Activated naive CD8-positive, alpha-beta T cell (primary cell): ENCODE data around the gene PDE6B.

Experiments used
- H3K27ac Mint-ChIP-seq: one replicate; pipeline ENCODE4 v1.8.0; 2021; ENCODE audit warnings: mixed read lengths
- H3K27me3 Mint-ChIP-seq: one replicate; pipeline ENCODE4 v1.8.0; 2021; ENCODE audit warnings: mixed read lengths
- H3K36me3 Mint-ChIP-seq: one replicate; pipeline ENCODE4 v1.8.0; 2021; ENCODE audit warnings: mixed read lengths
- H3K4me1 Mint-ChIP-seq: one replicate; pipeline ENCODE4 v1.8.0; 2021; ENCODE audit warnings: low read depth, mixed read lengths
- H3K4me3 Mint-ChIP-seq: one replicate; pipeline ENCODE4 v1.8.0; 2021; ENCODE audit warnings: mild to moderate bottlenecking, mixed read lengths
- H3K9me3 Mint-ChIP-seq: one replicate; pipeline ENCODE4 v1.8.0; 2021; ENCODE audit warnings: low read depth, mixed read lengths

The PDE6B gene

DNA sequence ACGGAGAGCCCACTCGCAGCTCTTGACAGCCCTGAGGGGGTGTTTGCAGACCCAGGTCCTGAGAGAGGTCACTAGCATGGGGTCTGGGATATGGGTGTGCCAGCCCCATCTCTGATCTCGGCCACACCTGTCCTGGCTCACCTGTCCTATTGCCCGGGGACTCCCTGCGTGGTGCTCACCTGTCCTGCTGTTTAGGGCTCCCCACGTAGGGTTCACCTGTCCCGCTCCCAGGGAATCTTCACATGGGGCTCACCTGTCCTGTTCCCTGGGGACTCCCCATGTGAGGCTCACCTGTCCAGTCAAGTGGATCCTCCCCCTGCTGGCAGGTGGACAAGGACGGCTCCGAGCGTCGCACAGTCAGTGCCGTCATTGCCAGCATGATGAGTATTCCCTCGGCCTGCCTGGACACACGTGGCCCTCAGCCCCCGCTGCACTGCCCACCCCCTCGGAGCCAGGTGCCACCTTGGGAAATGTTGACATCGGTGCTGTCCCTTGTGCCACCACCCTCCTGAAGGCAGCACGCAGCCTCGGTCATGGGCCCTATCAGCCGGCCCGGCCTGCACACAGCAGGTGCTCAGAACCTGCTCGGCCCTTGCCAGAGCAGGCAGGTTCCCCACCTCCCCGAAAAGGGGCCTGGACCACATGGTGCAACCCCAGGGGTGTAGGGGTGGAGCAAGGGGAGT, 57.3 kb downstream of the PDE6B start:
- peaks cover 3% of the 10 kb centered on the region for H3K4me1 Mint-ChIP-seq
- peaks cover 5% of the 10 kb centered on the region for H3K27me3 Mint-ChIP-seq
- peak overlapping the region; percentile 7 for H3K4me3 Mint-ChIP-seq
- no peaks in the 10 kb centered on the region for H3K36me3 Mint-ChIP-seq
- no peak overlapping the region for H3K27ac Mint-ChIP-seq
- H3K9me3 Mint-ChIP-seq = no peaks in the 10 kb centered on the region

DNA sequence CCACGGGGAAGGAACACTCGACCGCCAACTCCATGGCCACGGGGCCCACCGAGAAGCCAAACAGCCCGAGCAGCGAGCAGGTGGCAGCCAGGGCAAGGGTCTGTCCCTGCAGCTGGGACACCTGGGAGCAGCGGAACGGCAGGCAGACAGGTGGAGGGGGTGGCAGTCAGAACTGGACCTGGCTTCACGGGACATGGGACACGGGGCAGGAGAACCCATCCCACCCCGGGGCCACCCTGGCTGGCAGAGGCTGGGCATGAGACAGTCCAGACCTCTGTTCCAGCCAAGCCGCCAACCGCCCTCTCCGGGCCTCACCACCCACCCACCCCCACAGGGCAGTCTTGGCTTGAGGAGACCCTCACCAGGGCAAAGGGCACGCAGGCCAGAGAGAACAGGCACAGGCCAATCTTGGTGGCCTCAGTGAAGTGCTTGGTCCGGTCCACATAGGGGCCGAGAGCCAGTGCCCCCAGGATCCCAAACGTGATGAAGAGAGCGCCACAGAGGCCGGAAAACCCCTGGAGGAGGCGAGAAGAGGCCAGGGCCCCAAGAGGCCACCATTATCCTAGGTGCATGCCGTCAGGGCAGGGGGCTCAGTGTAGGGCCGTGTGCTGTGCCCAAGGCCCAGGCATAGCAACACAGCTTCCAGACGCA, 58.0 kb downstream of the PDE6B start:
- Mint-ChIP-seq H3K4me3 (no peak overlapping the region), H3K4me1 (peaks cover 4% of the 10 kb centered on the region), H3K27ac (no peak overlapping the region), H3K36me3 (no peaks in the 10 kb centered on the region), H3K27me3 (peaks cover 6% of the 10 kb centered on the region), H3K9me3 (no peaks in the 10 kb centered on the region)

DNA sequence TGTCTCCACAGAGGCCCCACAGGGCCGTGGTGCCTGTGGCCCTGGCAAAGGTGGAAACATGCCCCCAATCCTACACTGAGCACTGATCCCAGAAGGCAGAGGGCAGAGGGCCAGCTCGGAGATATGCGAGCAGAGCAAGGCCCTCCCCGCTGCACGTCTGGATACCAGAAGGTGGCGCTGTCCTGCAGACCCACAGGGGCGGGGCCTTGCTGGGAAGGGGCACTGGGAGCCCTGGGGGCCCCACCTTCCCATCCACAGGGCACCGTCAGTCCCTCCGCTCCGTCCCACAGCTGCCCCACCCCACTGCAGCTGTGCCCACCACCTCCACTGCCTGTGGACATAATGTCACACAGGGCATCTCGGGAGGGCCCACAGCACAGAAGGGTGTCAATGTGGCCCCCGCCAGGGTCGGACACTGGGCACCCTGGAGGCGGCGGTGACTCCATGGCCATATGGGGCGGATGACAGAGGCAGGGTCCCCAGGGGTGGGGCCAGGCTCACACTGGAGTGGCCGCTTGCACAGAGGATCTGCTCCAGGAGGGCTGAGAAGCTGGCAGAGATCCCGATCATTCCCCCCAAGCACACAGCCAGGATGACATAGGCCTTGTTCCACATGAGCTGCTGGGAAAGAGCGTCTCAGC, 58.7 kb downstream of the PDE6B start:
- peaks cover 4% of the 10 kb centered on the region for H3K4me1 Mint-ChIP-seq
- H3K27me3 Mint-ChIP-seq = peaks cover 6% of the 10 kb centered on the region
- H3K4me3 Mint-ChIP-seq = no peak overlapping the region
- H3K9me3 Mint-ChIP-seq = no peaks in the 10 kb centered on the region
- no peak overlapping the region for H3K27ac Mint-ChIP-seq
- no peaks in the 10 kb centered on the region for H3K36me3 Mint-ChIP-seq

DNA sequence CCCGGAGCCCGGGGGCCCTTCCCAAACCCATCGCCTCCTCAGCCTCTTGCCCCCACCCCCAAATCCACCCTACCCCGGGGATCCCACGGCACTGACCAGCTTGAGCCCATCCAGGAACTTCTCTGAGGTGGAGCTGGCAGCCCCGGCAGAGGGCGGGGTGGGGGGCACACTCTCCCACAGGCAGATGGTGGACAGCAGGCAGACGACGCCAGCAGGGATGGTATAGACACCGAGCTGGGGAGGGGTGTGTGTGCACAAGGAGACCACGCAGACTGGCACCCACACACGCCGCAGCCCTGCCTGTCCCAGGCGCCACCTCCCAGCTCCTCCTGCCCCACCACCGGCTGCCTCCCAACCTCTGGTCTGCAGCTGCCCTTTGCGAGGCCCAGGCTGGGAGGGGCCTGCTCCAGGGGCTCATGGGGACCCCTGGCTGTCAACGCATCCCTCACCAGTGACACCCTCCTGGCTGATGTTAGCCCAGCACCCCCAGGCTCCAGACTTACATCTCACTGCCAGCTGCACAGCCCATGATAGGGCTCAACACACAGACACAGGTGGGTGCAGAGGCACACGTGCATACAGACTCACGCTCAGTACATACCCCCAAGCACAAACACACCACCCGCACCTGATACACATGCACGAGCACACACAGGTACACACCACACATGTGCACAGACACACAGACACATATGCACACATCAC, 59.4 kb downstream of the PDE6B start:
- Mint-ChIP-seq H3K9me3 (no peaks in the 10 kb centered on the region), H3K27me3 (peaks cover 6% of the 10 kb centered on the region), H3K4me1 (peaks cover 4% of the 10 kb centered on the region), H3K4me3 (no peak overlapping the region), H3K27ac (no peak overlapping the region), H3K36me3 (no peaks in the 10 kb centered on the region)

DNA sequence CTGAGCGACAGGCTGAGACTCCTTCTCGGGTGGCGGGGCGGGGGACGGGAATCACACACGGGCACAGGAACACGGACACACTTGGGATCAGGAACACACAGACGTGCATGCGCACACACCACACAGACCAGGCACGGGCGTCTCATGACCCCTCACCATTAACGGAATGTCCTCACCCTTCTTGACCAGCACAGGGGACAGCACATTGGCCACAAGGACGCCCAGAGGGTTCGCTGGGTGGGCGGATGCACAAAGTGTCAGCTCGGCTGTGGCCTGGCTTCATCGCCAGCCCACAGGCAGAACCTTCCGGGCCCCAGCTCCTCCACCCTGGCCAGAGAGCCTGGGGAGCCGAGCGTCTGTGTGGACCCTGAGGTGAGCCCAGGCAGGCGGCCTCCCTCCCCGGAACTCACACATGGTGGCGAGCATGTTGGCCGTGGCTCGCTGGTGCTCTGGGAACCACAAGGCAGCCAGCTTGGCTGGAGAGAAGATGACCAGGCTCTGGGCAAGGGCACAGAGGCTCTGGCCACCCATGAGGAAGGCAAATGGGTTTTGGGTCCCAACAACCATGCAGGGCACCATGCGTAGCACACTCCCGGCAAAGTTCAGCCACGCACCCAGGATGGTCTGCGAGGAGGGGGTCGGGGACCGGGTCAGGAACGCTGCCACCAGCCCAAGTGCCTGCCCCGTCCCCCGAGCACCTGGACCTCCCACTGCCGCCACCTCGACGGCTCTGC, 60.5 kb downstream of the PDE6B start:
- no peaks in the 10 kb centered on the region for H3K36me3 Mint-ChIP-seq
- no peak overlapping the region for H3K27ac Mint-ChIP-seq
- H3K4me3 Mint-ChIP-seq = no peak overlapping the region
- no peaks in the 10 kb centered on the region for H3K9me3 Mint-ChIP-seq
- peaks cover 9% of the 10 kb centered on the region for H3K27me3 Mint-ChIP-seq
- H3K4me1 Mint-ChIP-seq = peaks cover 4% of the 10 kb centered on the region

DNA sequence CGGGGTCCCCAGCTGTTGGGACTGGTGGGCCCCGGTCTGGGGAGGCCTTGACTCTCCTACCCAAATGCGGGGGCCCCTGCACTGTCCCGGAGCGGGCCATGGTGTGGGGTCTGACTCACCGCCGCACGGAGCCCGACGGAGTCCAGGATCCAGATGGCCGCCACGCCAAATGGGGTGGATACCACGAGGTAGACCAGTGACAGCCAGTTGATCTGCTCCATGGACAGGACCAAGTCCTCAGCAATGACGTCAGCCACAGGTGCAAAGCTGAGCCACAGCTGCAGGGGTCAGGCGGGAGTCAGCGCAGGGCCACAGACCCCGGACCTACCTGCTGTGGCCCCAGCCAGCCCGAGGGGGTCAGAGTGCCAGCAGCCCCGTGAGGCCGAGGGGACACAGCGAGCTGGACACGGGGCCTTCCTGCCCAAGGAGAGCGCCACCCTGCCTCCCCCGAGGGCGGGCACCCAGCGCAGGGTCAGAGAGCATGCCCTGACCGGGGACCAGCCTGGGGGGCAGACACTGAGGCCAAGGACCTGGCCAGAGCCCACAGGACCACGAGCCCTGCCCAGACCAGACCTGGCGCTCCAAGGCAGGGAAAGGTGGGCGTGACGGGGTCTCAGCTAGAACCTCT, 61.2 kb downstream of the PDE6B start:
- Mint-ChIP-seq H3K27ac (no peak overlapping the region), H3K9me3 (no peaks in the 10 kb centered on the region), H3K4me1 (peaks cover 4% of the 10 kb centered on the region), H3K36me3 (no peaks in the 10 kb centered on the region), H3K4me3 (no peak overlapping the region), H3K27me3 (peaks cover 9% of the 10 kb centered on the region)

DNA sequence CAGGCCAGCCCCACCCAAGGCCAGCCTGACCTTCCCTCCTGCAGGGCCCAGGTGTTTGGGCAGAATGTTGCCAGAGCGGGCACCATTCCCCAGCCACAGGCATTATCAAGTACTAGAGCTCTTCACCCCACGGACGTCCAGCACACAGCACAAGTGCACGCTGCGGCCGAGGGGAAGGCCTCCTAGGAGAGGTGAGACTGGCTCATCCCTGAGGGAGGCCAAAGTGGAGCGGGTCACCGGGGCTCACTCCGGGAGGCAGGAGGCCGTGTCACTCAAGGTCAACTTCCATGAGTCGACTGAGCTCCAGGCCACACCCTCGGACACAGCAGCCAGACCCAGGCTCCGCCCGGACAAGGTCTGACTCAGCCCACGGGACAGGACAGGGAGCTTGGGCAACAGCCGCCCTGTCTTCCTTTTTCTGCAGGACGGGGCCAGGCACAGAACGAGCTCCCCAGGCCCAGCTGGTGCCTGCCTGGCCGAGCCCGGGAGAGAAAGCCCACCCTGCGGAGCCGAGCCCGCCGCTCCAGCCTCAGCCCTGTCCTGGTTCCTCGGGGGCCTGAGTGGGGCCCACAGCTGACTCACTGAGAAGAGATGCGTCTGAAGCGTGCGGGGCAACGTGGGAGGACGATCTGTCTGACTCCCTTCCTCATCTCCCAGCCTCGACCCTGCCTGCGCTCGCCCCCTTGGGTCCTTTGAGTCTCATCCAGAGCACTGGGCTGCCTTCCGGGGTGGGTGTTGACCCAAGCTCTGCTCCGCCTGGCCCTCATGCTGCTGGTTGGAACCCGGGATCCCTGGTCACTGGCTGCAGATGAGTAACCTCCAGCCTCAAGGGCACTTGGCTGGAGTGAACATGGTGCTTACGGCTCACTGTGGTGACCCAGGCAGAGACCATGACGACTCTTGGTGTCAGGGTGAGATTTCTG, 61.9 kb downstream of the PDE6B start:
- H3K27ac Mint-ChIP-seq = no peak overlapping the region
- H3K27me3 Mint-ChIP-seq = peaks cover 9% of the 10 kb centered on the region
- H3K4me3 Mint-ChIP-seq = no peak overlapping the region
- H3K4me1 Mint-ChIP-seq = peaks cover 4% of the 10 kb centered on the region
- H3K36me3 Mint-ChIP-seq = no peaks in the 10 kb centered on the region
- H3K9me3 Mint-ChIP-seq = no peaks in the 10 kb centered on the region

DNA sequence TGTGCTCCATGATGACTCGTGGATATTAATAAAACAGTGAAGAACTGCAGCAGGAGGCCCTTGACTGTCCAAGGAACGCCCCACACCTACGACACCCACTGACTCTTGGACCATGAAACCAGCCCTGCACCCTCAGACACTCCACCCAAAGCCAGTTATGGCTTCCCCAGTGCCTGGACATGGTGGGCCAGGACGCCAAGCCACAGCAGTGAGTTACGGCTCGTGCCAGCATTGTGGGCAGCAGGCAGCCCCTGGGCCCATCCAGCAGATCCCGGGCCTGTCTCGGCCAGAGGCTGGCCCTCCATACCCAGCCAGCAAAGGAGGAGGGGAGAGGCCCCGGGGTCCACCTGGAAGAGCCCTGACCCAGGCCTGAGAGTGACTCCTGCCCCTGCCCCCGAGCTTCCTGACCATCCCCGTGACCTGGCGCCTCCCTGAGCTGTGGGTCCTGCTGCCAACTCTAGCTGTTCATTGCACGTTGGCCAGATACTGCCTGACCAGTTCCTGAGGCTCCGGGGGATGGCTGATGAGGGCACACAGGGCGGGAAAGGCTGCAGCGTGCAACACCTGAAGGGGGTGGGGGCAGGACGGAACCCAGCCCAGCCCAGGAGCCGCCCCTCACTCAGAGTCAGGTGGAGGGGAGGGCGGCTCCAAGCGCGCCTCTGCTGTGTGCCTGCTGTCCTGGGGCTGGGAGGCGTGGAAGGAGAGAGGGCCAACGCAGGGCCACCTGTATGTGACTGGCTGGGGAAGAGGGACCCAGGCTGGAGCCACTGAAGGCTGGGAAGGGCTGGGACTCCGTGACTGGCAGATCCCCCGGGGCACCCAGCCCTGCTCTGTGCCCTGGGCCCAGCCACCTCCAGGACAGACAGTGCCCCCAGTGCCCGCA, 62.8 kb downstream of the PDE6B start:
- H3K4me1 Mint-ChIP-seq = peaks cover 4% of the 10 kb centered on the region
- H3K27ac Mint-ChIP-seq = no peak overlapping the region
- no peak overlapping the region for H3K4me3 Mint-ChIP-seq
- H3K27me3 Mint-ChIP-seq = peaks cover 9% of the 10 kb centered on the region
- H3K36me3 Mint-ChIP-seq = no peaks in the 10 kb centered on the region
- H3K9me3 Mint-ChIP-seq = no peaks in the 10 kb centered on the region

DNA sequence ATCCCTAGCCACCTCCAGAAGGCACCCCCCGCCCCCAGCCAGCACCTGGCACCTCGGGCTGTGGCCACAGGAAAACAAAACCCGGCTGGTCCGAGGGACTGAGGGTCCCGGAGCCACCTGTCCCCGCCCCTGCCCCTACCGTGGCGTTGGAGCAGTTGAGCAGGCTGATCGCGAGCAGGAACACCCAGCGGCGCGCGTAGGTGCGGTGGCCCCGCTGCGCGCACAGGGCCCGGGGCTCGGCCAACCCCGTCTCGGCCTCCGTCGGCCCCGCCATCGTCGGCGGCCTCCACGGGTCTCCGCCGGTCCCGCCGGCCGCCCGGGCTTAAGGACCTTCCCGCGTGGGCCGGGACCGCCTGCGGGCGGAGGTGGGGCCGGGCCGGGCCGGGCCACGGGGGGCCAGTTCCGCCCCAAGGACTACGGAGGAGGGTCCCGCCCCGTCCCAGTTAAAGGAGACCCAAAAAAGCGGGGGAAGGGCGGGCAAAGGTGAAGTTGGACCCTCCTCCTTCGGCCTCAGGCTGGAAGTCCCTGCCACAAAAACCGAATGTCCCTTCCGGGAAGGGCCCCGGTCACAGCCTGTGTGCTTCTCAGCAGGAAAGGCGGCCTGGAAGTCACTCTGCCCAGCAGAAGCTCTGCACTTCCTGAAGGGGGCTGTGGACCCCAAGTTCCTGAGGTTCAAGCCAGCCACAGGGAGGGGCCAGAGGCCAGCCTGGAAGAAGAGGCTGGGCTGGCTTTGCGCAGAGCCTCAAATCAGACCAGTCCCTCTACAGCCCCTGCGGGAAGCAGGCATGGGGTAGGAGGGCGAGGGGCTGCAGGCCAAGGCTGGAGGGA, 63.7 kb downstream of the PDE6B start, which contains the start of gene SLC49A3:
SLC49A3 (minus strand) TSS at position 298 of the 828 bp plus-strand sequence; CDS start at position 274, 24 bp downstream.
- Mint-ChIP-seq H3K9me3 (no peaks in the 10 kb centered on the region), H3K27me3 (peaks cover 12% of the 10 kb centered on the region), H3K36me3 (no peaks in the 10 kb centered on the region), H3K27ac (no peak within 1 kb of the TSS), H3K4me3 (no peak within 1 kb of the TSS), H3K4me1 (peaks cover 4% of the 10 kb centered on the region)

DNA sequence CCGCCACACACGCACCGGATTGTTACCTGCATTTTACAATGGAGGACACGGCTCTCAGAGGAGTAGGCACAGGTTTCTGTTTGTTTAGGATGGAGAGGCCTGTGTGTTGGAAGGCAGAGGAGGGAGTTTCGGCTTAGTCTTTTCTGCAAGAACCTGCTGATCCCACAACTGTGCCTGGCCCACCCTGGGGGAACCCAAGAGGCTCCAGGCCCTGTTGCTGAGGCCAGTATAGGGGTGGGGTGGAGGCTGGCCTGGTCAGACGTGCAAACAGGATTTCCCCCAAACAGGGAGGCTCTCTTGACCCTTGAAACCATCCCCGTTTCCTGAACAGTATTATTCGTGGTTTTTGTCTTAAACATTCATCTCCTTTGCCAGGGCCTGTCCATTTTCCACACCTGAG, 64.3 kb downstream of the PDE6B start:
- Mint-ChIP-seq H3K27ac (no peak overlapping the region), H3K4me1 (peaks cover 4% of the 10 kb centered on the region), H3K36me3 (no peaks in the 10 kb centered on the region), H3K9me3 (no peaks in the 10 kb centered on the region), H3K4me3 (no peak overlapping the region), H3K27me3 (peaks cover 14% of the 10 kb centered on the region)

DNA sequence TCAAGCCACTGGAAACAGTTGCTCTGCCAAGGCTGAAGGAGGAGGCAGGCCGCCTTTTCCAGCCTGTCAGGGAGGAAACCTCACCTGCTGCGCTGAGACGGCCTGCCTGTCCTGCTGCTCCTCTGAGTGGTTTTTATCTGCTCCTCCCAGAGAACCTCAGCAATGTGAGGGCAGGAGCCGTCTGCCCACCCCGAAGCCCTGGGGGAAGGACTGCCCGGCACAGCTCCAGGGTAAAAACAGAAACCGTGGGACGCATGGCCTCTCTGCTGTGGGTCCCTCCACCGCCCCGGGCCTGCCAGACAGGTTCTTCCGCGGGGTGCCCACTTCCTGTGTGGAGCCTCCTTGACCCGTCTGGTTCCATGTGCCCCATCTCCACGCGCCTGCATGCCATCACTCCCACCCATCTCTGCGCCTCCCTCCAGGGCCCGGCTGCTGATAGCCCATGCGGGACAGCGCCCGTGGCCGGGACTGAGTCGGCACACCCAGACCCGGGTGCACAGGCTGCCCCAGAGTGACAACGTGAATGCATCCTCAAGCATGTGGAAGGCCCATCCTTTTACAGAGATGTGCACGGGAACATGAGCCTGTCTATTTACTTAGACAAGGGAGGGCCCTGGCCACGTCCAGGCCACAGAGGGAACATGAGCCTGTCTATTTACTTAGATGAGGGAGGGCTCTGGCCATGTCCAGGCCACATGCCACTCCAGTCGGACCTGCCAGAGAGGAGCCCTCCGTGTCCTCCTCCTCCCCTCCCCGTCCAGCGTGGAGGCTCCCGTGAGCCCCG, 67.6 kb downstream of the PDE6B start:
- peaks cover 8% of the 10 kb centered on the region for H3K27me3 Mint-ChIP-seq
- H3K9me3 Mint-ChIP-seq = no peaks in the 10 kb centered on the region
- H3K4me1 Mint-ChIP-seq = no peaks in the 10 kb centered on the region
- H3K36me3 Mint-ChIP-seq = no peaks in the 10 kb centered on the region
- no peak overlapping the region for H3K4me3 Mint-ChIP-seq
- no peak overlapping the region for H3K27ac Mint-ChIP-seq
